ENCODE measurements around the gene NAXD. TPM values are rescaled to one million over a fixed set of nuclear protein-coding genes. Genes with fewer than 3 reads are reported as not detected.

NAXD gene
- total RNA-seq, 3 donors from 2014 or later = 23.4 to 34.8 (median 32.1) TPM

DNA sequence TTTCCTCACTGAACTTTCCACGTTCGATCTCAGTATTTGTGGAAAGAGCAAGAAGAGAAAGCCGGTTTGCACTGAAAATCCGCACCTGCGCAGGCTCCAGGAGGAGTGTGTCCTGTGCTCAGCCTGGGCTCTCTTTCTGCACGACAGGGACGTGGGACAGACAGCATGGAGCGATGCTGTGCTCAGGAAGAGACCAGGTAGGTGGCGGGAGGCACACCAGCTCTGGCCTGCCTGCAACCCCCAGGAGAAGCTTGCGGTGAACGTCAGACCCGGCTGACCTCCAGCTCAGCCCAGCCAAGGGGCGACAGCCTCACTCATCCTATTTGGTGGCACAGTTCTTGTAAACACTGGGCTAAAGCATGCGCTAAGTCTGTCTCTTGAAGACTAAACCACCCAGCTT lies 35.9 kb downstream of the NAXD start:
- Histone ChIP-seq H3K36me3 (no peaks in the 10 kb centered on the region), H3K4me1 (no peaks in the 10 kb centered on the region)
- intact Hi-C loops (cut with DNase I; ENCODE audit: low total_unique reads) = no loop called here

DNA sequence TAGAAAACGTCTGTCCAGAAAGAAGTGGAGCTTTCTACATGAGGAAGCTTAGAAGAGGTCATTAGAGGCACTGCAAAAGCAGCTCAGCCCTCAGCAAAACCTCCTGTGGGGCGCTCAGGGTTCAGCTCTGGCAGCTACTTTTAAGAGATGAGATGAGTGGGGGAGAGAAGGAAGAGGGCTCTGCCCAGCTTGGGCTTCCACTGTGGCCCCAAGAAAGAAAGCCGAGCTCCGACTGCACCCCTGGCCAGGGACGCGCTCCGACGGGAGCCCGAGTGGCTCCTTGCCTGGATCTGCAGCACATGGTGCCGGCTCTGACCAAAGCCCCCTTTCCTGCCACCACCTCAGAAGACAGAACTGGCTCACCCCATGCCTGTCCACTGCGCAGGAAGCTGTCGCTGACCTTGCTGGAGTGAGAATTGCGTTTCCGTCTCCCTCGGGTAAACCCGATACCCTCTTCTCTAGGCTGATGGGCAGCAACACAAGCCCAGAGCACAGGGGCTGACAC lies 36.4 kb downstream of the NAXD start:
- TF ChIP-seq CTCF (IDR thresholded peaks at IDR 0.05) (no peak), POLR2A (IDR thresholded peaks at IDR 0.05) (no peak), POLR2AphosphoS5 (IDR thresholded peaks at IDR 0.05) (no peak)
- Histone ChIP-seq H3K27me3 (no peaks in the 10 kb centered on the region), H3K36me3 (no peaks in the 10 kb centered on the region), H3K27ac (no peak overlapping the region), H3K4me3 (no peak overlapping the region), H3K4me1 (no peaks in the 10 kb centered on the region), H3K9me3 (no peaks in the 10 kb centered on the region)
- DNase-seq (ENCODE audit: low spot score in 2 of 2) = no peak
- intact Hi-C loops (cut with DNase I; ENCODE audit: low total_unique reads) = no loop called here

More for the DNA sequence above, 35.9 kb downstream of the NAXD start:
- TF ChIP-seq POLR2A (IDR thresholded peaks at IDR 0.05) = no peak
- TF ChIP-seq POLR2AphosphoS5 (IDR thresholded peaks at IDR 0.05) = no peak
- no peak for TF ChIP-seq CTCF (IDR thresholded peaks at IDR 0.05)
- no peaks in the 10 kb centered on the region for H3K27me3 ChIP-seq
- no peak for DNase-seq (ENCODE audit: low spot score in 2 of 2)
- H3K4me3 ChIP-seq = no peak overlapping the region
- no peaks in the 10 kb centered on the region for H3K9me3 ChIP-seq
- no peak overlapping the region for H3K27ac ChIP-seq

DNA sequence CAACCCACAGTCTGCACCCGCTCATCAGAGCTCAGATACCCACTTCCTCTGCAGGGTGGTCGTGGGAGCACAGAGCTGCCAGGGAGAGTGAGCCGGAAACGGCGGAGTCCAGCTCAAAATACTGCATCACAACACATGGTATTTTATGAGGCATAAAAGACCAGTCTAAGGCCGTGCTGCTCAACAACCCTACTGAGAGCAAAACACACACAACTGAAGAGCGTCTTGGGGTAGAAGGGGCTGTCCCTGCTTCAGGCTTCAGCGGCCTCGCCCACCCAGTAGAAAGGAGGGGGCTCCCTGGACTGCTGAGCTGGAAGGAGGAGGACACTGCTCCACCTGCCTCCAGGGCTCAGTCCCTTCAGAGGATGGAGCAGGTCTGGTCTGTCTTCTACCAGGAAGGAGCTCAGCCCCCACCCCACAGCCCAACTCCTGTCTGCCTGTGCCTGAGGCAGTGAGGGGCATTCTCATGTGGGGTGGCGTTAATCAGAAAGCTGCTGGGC lies 36.9 kb downstream of the NAXD start:
- no peak overlapping the region for H3K4me3 ChIP-seq
- no peak overlapping the region for H3K27ac ChIP-seq
- H3K36me3 ChIP-seq = no peaks in the 10 kb centered on the region
- no peak for DNase-seq (ENCODE audit: low spot score in 2 of 2)
- intact Hi-C loops (cut with DNase I; ENCODE audit: low total_unique reads) = no loop called here
- no peak for TF ChIP-seq POLR2AphosphoS5 (IDR thresholded peaks at IDR 0.05)
- TF ChIP-seq POLR2A (IDR thresholded peaks at IDR 0.05) = no peak
- TF ChIP-seq CTCF (IDR thresholded peaks at IDR 0.05) = no peak
- H3K27me3 ChIP-seq = no peaks in the 10 kb centered on the region
- no peaks in the 10 kb centered on the region for H3K9me3 ChIP-seq
- H3K4me1 ChIP-seq = no peaks in the 10 kb centered on the region

DNA sequence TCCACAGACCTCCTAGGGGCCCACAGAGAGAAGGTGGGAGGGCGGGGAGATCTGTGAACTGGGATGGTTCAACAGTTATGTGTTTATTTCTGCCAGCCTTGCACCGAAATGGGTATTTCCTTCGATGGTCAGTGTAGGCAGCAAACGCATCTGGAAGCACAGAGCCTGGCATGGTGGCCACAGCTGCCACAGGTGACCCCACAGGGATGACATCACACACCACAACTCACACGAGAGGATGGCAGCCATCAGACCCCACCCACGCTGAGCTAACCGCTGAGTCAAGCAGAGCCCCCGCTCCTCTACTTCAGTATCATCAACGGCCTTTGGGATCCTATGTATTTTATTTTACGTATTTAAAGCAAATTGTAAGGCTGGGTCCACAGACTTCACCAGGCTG lies 37.4 kb downstream of the NAXD start:
- no peak for DNase-seq (ENCODE audit: low spot score in 2 of 2)
- H3K4me3 ChIP-seq = no peak overlapping the region
- intact Hi-C loops (cut with DNase I; ENCODE audit: low total_unique reads) = no loop called here
- no peaks in the 10 kb centered on the region for H3K36me3 ChIP-seq
- H3K9me3 ChIP-seq = no peaks in the 10 kb centered on the region
- no peaks in the 10 kb centered on the region for H3K27me3 ChIP-seq
- H3K4me1 ChIP-seq = no peaks in the 10 kb centered on the region
- TF ChIP-seq POLR2A (IDR thresholded peaks at IDR 0.05) (no peak), POLR2AphosphoS5 (IDR thresholded peaks at IDR 0.05) (no peak), CTCF (IDR thresholded peaks at IDR 0.05) (no peak)
- H3K27ac ChIP-seq = no peak overlapping the region

DNA sequence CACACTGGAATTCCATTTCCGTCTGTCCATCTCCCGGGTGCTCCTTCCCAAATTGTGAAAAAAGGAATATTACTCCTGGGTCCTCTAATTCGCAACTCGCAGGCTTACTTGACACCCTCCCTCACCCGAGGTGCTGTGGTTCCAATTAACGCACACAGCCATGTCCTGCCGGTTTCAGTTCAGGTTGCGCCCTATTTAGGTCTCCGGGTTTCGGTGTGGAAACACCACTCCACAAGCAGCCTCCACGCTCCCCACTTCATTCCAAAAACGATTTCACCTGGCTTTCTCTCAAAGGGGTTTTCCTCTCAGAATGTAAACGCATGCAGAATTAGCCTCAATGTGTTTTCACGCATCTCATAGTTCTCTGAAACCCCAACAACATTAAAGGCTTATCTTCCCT lies 37.9 kb downstream of the NAXD start:
- TF ChIP-seq POLR2AphosphoS5 (IDR thresholded peaks at IDR 0.05) (no peak), POLR2A (IDR thresholded peaks at IDR 0.05) (no peak), CTCF (IDR thresholded peaks at IDR 0.05) (no peak)
- DNase-seq (ENCODE audit: low spot score in 2 of 2) = no peak
- no peaks in the 10 kb centered on the region for H3K4me1 ChIP-seq
- H3K4me3 ChIP-seq = no peak overlapping the region
- H3K27me3 ChIP-seq = no peaks in the 10 kb centered on the region
- H3K9me3 ChIP-seq = no peaks in the 10 kb centered on the region
- no peaks in the 10 kb centered on the region for H3K36me3 ChIP-seq
- no peak overlapping the region for H3K27ac ChIP-seq
- intact Hi-C loops (cut with DNase I; ENCODE audit: low total_unique reads) = no loop called here
